GM12878 (cell line): ENCODE measurements around the gene TSPAN12. TPM values are rescaled to one million over a fixed set of nuclear protein-coding genes. Genes with fewer than 3 reads are reported as not detected.

Experiments
- ATF7 ChIP-seq: fragments of 450-650 bp; IDR thresholded peaks from 2 replicates; pipeline ENCODE4 v1.6.1; 2016; ENCODE audit warnings: low read depth, mild to moderate bottlenecking
- BMI1 ChIP-seq: fragments of 450-650 bp; IDR thresholded peaks from 2 replicates; pipeline ENCODE4 v1.6.1; 2016; ENCODE audit warnings: mild to moderate bottlenecking, moderate library complexity, borderline replicate concordance
- DPF2 ChIP-seq: fragments of 450-650 bp; IDR thresholded peaks from 2 replicates; pipeline ENCODE4 v1.6.1; 2017; ENCODE audit warnings: mild to moderate bottlenecking
- SMAD5 ChIP-seq: IDR thresholded peaks from 2 replicates; pipeline ENCODE4 v1.6.1; 2016; ENCODE audit warnings: antibody characterized with exemption, low read depth
- TCF3 ChIP-seq: IDR thresholded peaks from 2 replicates; pipeline ENCODE4 v1.6.1; 2012; ENCODE audit warnings: low read depth, mild to moderate bottlenecking, low read length, borderline replicate concordance; ENCODE audit not compliant: insufficient read depth
- ZNF384 ChIP-seq: IDR thresholded peaks from 2 replicates; pipeline ENCODE4 v1.6.1; 2012; ENCODE audit warnings: low read depth, mild to moderate bottlenecking, low read length, improper control_type of control experiment, borderline replicate concordance
- polyA plus RNA-seq, 11 experiments: library from polyadenylated mRNA; depleted of rRNA in 4 of 11; unstranded in 6 of 11; stranded (reverse) in 5 of 11; fragments of >200 nt; fragmentation: Nextera tagmentation in 4 of 11; fragmentation: Illumina TruSeq in 1 of 11; extraction: Ambion mirVana in 4 of 11; extraction: Trizol in 1 of 11; gene quantifications; 1 replicate in 1 of 11; 2 replicates in 10 of 11; pipeline versions ENCODE4 v1.2.1 to v1.2.3, GENCODE V29; 2011 to 2016; ENCODE audit warnings: inconsistent platforms in 2 of 11, missing spikeins in 2 of 11, low read depth in 1 of 11
- total RNA-seq, 4 experiments: library from RNA; depleted of rRNA in 3 of 4; stranded (reverse); fragments of >200 nt in 3 of 4; fragmentation: Illumina TruSeq in 1 of 4; extraction: Trizol in 1 of 4; gene quantifications; 2 replicates each; pipeline versions ENCODE4 v1.2.1 to v1.2.3, GENCODE V29; 2013 to 2021
- TF ChIP-seq, protein P1 (sequence below): fragments of 450-650 bp; IDR thresholded peaks from 2 replicates; pipeline ENCODE4 v1.6.1; 2016; ENCODE audit warnings: mild to moderate bottlenecking, moderate library complexity, borderline replicate concordance
- TF ChIP-seq, protein P2 (sequence below): IDR thresholded peaks from 2 replicates; pipeline ENCODE4 v1.6.1; 2011; ENCODE audit warnings: mild to moderate bottlenecking, low read depth, low read length, moderate library complexity; ENCODE audit not compliant: insufficient replicate concordance

Gene TSPAN12
- total and polyA plus RNA-seq, 10 of the 15 experiments (the other 5 are each of a cell fraction or from before 2014, with no cell fraction given), result 0.67 to 110 (median 1.3) TPM

- TF ChIP-seq, protein P1, sequence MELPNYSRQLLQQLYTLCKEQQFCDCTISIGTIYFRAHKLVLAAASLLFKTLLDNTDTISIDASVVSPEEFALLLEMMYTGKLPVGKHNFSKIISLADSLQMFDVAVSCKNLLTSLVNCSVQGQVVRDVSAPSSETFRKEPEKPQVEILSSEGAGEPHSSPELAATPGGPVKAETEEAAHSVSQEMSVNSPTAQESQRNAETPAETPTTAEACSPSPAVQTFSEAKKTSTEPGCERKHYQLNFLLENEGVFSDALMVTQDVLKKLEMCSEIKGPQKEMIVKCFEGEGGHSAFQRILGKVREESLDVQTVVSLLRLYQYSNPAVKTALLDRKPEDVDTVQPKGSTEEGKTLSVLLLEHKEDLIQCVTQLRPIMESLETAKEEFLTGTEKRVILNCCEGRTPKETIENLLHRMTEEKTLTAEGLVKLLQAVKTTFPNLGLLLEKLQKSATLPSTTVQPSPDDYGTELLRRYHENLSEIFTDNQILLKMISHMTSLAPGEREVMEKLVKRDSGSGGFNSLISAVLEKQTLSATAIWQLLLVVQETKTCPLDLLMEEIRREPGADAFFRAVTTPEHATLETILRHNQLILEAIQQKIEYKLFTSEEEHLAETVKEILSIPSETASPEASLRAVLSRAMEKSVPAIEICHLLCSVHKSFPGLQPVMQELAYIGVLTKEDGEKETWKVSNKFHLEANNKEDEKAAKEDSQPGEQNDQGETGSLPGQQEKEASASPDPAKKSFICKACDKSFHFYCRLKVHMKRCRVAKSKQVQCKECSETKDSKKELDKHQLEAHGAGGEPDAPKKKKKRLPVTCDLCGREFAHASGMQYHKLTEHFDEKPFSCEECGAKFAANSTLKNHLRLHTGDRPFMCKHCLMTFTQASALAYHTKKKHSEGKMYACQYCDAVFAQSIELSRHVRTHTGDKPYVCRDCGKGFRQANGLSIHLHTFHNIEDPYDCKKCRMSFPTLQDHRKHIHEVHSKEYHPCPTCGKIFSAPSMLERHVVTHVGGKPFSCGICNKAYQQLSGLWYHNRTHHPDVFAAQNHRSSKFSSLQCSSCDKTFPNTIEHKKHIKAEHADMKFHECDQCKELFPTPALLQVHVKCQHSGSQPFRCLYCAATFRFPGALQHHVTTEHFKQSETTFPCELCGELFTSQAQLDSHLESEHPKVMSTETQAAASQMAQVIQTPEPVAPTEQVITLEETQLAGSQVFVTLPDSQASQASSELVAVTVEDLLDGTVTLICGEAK, result no peak
- TF ChIP-seq SMAD5 (no peak), BMI1 (no peak), ZNF384 (no peak), TCF3 (no peak), DPF2 (no peak), ATF7 (no peak)
- TF ChIP-seq, protein P2, sequence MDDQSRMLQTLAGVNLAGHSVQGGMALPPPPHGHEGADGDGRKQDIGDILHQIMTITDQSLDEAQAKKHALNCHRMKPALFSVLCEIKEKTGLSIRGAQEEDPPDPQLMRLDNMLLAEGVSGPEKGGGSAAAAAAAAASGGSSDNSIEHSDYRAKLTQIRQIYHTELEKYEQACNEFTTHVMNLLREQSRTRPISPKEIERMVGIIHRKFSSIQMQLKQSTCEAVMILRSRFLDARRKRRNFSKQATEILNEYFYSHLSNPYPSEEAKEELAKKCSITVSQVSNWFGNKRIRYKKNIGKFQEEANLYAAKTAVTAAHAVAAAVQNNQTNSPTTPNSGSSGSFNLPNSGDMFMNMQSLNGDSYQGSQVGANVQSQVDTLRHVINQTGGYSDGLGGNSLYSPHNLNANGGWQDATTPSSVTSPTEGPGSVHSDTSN, result no peak
These were observed 44.2 kb downstream of the TSPAN12 start (continued) for GRCh38 chr7:120813546-120814252.
